Measurements from ENCODE around the gene YJEFN3. TPM values are rescaled to one million over a fixed set of nuclear protein-coding genes. Genes with fewer than 3 reads are reported as not detected.

The YJEFN3 gene
- total and polyA plus RNA-seq, 2 of the 8 experiments (the other 6 are each of a cell fraction or from before 2014, with no cell fraction given), result 5.7 to 9.4 TPM

DNA sequence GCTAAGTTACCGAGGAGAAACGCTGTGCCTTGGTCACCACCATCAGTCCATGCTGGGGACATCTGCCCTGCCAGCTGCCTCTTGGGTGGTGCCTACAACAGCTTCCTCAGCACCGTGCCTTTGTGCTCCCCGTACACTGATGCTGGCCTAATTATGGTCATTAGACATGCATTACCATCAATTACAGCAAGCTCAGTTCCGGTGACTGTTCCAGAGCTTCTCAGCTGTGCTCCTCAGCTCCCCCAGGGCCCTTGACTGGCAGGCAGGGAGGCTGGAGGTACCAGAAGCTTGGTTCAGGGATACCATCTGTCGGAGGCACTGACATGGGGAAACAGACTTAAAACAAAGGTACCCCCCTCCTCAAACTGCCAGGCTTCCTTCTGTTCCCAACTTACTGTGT, 49.5 kb downstream of the YJEFN3 start:
- Histone ChIP-seq H3K23ac (ENCODE audit: insufficient read length) (no peak overlapping the region), H3K4me3 (ENCODE audit: extremely low read depth in 1 of 4, insufficient read depth in 2 of 4, low read depth in 3 of 4, low read length in 4 of 4) (no peak overlapping the region), H3K14ac (ENCODE audit: insufficient read length) (no peak overlapping the region), H3K9me3 (ENCODE audit: insufficient read depth in 2 of 2, low read depth in 1 of 2, low read length in 1 of 2) (no peaks in the 10 kb centered on the region), H3K9ac (replicated peaks in 1 of 4; ENCODE audit: extremely low read depth in 1 of 4, low read depth in 3 of 4, low read length in 3 of 4) (no peak overlapping the region), H3K27ac (ENCODE audit: low read depth, low read length) (no peak overlapping the region), H4K5ac (ENCODE audit: insufficient read length, low read depth, low read length) (no peak overlapping the region), H3K18ac (ENCODE audit: extremely low read depth, low read length) (no peak overlapping the region), H2BK120ac (replicated peaks; ENCODE audit: low read depth, low read length) (no peak overlapping the region), H3K27me3 (replicated peaks in 1 of 4; ENCODE audit: control insufficient read depth in 3 of 4, extremely low read depth in 1 of 4, insufficient read depth in 3 of 4, low read length in 3 of 4) (no peaks in the 10 kb centered on the region; a peak in 1 of 7 replicates), H3K4ac (replicated peaks; ENCODE audit: insufficient read length, low read depth, low read length) (no peak overlapping the region), H4K91ac (replicated peaks; ENCODE audit: insufficient read length, low read length) (no peak overlapping the region), H3K4me1 (replicated peaks in 1 of 4; ENCODE audit: control insufficient read depth in 3 of 4, insufficient read depth in 4 of 4, low read length in 3 of 4) (peaks cover 0 to 5% (median 2%) of the 10 kb centered on the region in 4 experiments; a peak in 5 of 7 replicates), H2BK20ac (ENCODE audit: low read length) (no peak overlapping the region), H2BK5ac (ENCODE audit: low read depth, low read length) (no peak overlapping the region), H2BK12ac (ENCODE audit: low read depth, low read length) (no peak overlapping the region), H2AK5ac (ENCODE audit: low read depth, low read length) (no peak overlapping the region), H3K79me1 (ENCODE audit: low read depth, low read length) (no peaks in the 10 kb centered on the region), H3K56ac (replicated peaks; ENCODE audit: insufficient read length, low read depth, low read length) (no peak overlapping the region), H3K4me2 (ENCODE audit: insufficient read depth in 1 of 2, low read depth in 2 of 2, low read length in 2 of 2) (no peak overlapping the region), H2AFZ (ENCODE audit: low read length) (no peak overlapping the region), H4K8ac (ENCODE audit: extremely low read depth, insufficient read depth, low read length) (no peak overlapping the region), H3K23me2 (ENCODE audit: low read depth, low read length) (no peaks in the 10 kb centered on the region; the same call in 1 of the 2 replicates), H3K79me2 (ENCODE audit: control insufficient read depth in 1 of 2, insufficient read depth in 2 of 2, low read length in 2 of 2) (no peaks in the 10 kb centered on the region), H3K36me3 (ENCODE audit: control insufficient read depth in 2 of 4, insufficient read depth in 4 of 4, low read length in 3 of 4) (no peaks in the 10 kb centered on the region), H4K20me1 (replicated peaks in 1 of 2; ENCODE audit: control insufficient read depth in 1 of 2, insufficient read depth in 2 of 2, low read length in 2 of 2) (peaks cover 1 to 2% of the 10 kb centered on the region in 2 experiments), H2BK15ac (ENCODE audit: low read length) (peak overlapping the region; percentile 6; the same call in 1 of the 2 replicates)
- TF ChIP-seq SIX5 (IDR thresholded peaks at IDR 0.05; ENCODE audit: low read depth, low read length) (no peak), SP4 (IDR thresholded peaks at IDR 0.05; ENCODE audit: low read length) (no peak), TBP (IDR thresholded peaks at IDR 0.05; ENCODE audit: low read depth, low read length) (no peak), HDAC2 (IDR thresholded peaks at IDR 0.05; ENCODE audit: borderline replicate concordance in 1 of 2, low read depth in 2 of 2, low read length in 2 of 2) (no peak), CHD2 (IDR thresholded peaks at IDR 0.05; ENCODE audit: low read length) (no peak), CEBPB (IDR thresholded peaks at IDR 0.05; ENCODE audit: low read depth, low read length) (no peak), SIRT6 (IDR thresholded peaks at IDR 0.05; ENCODE audit: low read length) (no peak), SP1 (IDR thresholded peaks at IDR 0.05; ENCODE audit: low read depth, low read length) (no peak), EZH2 (IDR thresholded peaks at IDR 0.05; ENCODE audit: low read depth, low read length, severe bottlenecking) (no peak), POLR2AphosphoS5 (IDR thresholded peaks at IDR 0.05; ENCODE audit: low read depth, low read length) (no peak), E2F6 (IDR thresholded peaks at IDR 0.05) (no peak), CREB1 (IDR thresholded peaks at IDR 0.05) (no peak), JUN (IDR thresholded peaks at IDR 0.05; ENCODE audit: low read depth, low read length) (no peak)
- TF ChIP-seq, protein P1, sequence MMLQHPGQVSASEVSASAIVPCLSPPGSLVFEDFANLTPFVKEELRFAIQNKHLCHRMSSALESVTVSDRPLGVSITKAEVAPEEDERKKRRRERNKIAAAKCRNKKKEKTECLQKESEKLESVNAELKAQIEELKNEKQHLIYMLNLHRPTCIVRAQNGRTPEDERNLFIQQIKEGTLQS (IDR thresholded peaks at IDR 0.05; ENCODE audit: insufficient read depth, low read depth, low read length), result no peak
- DNase-seq (ENCODE audit: low read depth in 1 of 2, low spot score in 2 of 2), result no peak
- FAIRE-seq, result no peak
- POLR2A ChIA-PET (ENCODE audit: partially characterized antibody), result interaction anchor here (0.7 to 1.0 kb wide), 3 partner anchors 8 to 44 kb away, joined by 3 to 4 read pairs (median 3); no protein-coding TSS in a partner anchor
- 93% methylated on average over 6 of the region's 6 CpGs; no CpG with 5 or more reads in 1 of the 2 experiments for WGBS, 2 experiments (ENCODE audit: extremely low coverage in 1 of 2, insufficient coverage in 1 of 2, insufficient read length in 1 of 2, insufficient replicate concordance in 2 of 2, low coverage in 1 of 2, low lambda C conversion rate in 2 of 2, missing lambda C conversion rate in 1 of 2)
- CTCF ChIA-PET (ENCODE audit: partially characterized antibody), result interaction anchor here (0.9 to 11.1 kb wide), 5 partner anchors 10 to 62 kb away, joined by 3 to 101 read pairs (median 3); no protein-coding TSS in a partner anchor

Measured in H1 (cell line).